CD4-positive, alpha-beta T cell treated with Interleukin-6 at 100 ng/mL for 8 hours (primary cell): ENCODE measurements around the gene PBXIP1.
A peak's percentile ranks its signal among the peaks of the same experiment; 100 is the strongest.
"Not testable (repeated sequence)": the region's sequence is repeated elsewhere in the genome, so short reads cannot be mapped to it uniquely, and the experiment has no call there.

Experiments used
- DNase-seq: peaks from one replicate; pipeline ENCODE4 v3.0.0-alpha.2; 2020; ENCODE audit warnings: mixed read lengths, low spot score

The PBXIP1 gene

GRCh38 chr1:154936555-154937084 is 19.3 kb downstream of the PBXIP1 start, which contains the start of gene PMVK:
PMVK (minus strand) TSS chr1:154936719; CDS start chr1:154936685, 34 bp downstream.
- peak; percentile 95 for DNase-seq

- no peak for DNase-seq
Measured at GRCh38 chr1:154935749-154936554, 19.9 kb downstream of the PBXIP1 start.

- no peak for DNase-seq
Measured at GRCh38 chr1:154934358-154934948, 21.4 kb downstream of the PBXIP1 start.

GRCh38 chr1:154931940-154932487 is 23.9 kb downstream of the PBXIP1 start:
- no peak for DNase-seq

GRCh38 chr1:154926201-154926600 is 29.7 kb downstream of the PBXIP1 start:
- DNase-seq, result no peak

GRCh38 chr1:154925335-154926170 is 30.3 kb downstream of the PBXIP1 start:
- DNase-seq, result no peak

- DNase-seq, result no peak
Measured at GRCh38 chr1:154923695-154924094, 32.2 kb downstream of the PBXIP1 start.

- DNase-seq, result no peak
Measured at GRCh38 chr1:154913273-154913672, 42.6 kb downstream of the PBXIP1 start.

GRCh38 chr1:154912755-154913154 is 43.1 kb downstream of the PBXIP1 start:
- DNase-seq, result no peak

- DNase-seq, result no peak
Measured at GRCh38 chr1:154911691-154912550, 44.0 kb downstream of the PBXIP1 start.

GRCh38 chr1:154910851-154911250 is 45.0 kb downstream of the PBXIP1 start:
- no peak for DNase-seq

- DNase-seq, result no peak
Measured at GRCh38 chr1:154908937-154909336, 47.0 kb downstream of the PBXIP1 start.

GRCh38 chr1:154908129-154908528 is 47.8 kb downstream of the PBXIP1 start:
- DNase-seq, result not testable (repeated sequence)

GRCh38 chr1:154906621-154907081 is 49.2 kb downstream of the PBXIP1 start:
- DNase-seq, result no peak

- DNase-seq, result no peak
Measured at GRCh38 chr1:154902938-154903566, 52.8 kb downstream of the PBXIP1 start.

- no peak for DNase-seq
Measured at GRCh38 chr1:154901591-154901990, 54.3 kb downstream of the PBXIP1 start.

- DNase-seq, result no peak
Measured at GRCh38 chr1:154899041-154899440, 56.9 kb downstream of the PBXIP1 start.

- DNase-seq, result no peak
Measured at GRCh38 chr1:154896771-154897286, 59.1 kb downstream of the PBXIP1 start.

- DNase-seq, result no peak
Measured at GRCh38 chr1:154895798-154896197, 60.1 kb downstream of the PBXIP1 start.
